HS-27A (cell line): ENCODE results near the gene CHCHD4.
"Not testable (repeated sequence)": the region's sequence is repeated elsewhere in the genome, so short reads cannot be mapped to it uniquely, and the experiment has no call there.

Source experiments
- DNase-seq: peaks from one replicate; pipeline ENCODE4 v3.0.0-alpha.2; 2012; ENCODE audit warnings: low read depth, missing footprints

The CHCHD4 gene

GRCh38 chr3:14119651-14120050 is 5.0 kb downstream of the CHCHD4 start:
- no peak for DNase-seq

GRCh38 chr3:14118400-14119381 is 6.0 kb downstream of the CHCHD4 start:
- DNase-seq, result no peak

DNA sequence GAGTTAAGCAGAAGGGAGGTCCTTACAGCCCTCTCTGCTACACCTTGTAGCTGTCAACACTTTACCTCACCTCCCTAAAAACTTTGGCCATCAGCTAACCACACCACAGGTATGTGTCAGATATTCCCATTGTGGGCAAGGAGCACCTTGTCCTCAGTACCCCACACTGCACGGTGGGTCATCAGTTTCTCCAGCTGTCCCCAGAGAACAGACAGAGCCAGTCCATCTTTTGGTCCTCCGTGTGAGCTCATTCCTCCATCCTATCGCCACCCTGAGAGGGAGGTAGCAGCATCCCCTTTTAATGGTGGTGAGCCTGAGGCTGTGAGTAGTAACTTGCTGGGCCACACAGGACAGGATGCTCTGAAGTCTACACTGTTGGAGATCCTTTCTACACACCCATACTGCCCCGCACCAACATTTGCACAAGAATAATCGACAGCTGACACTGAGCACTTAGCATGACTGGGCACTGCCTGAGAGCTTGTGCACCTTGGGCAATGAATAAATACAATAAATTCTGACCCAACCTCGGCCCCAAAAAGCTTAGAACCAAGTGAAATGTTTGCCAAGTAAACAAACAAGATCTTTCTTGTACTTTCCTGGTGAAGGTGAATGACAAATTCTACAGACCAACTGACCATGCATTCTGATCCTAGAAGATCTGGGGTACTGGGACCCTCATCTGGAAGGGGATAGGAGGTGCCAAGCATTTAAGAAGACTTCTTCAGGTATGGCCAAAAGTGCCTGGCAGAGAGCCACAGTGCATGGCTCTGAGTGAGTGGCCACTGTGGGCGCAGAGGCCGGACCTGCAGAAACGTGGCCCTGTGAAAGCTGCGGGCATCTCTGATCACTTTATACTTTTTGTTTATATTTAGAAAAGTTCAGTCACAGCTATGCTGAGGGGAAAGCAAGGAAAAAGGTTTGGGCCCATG is 6.9 kb downstream of the CHCHD4 start:
- DNase-seq, result no peak

- no peak for DNase-seq
Observed at GRCh38 chr3:14113965-14114635, 10.6 kb downstream of the CHCHD4 start.

GRCh38 chr3:14110699-14111098 is 14.0 kb downstream of the CHCHD4 start:
- no peak for DNase-seq

- not testable (repeated sequence) for DNase-seq
Observed at GRCh38 chr3:14109821-14110220, 14.8 kb downstream of the CHCHD4 start.

DNA sequence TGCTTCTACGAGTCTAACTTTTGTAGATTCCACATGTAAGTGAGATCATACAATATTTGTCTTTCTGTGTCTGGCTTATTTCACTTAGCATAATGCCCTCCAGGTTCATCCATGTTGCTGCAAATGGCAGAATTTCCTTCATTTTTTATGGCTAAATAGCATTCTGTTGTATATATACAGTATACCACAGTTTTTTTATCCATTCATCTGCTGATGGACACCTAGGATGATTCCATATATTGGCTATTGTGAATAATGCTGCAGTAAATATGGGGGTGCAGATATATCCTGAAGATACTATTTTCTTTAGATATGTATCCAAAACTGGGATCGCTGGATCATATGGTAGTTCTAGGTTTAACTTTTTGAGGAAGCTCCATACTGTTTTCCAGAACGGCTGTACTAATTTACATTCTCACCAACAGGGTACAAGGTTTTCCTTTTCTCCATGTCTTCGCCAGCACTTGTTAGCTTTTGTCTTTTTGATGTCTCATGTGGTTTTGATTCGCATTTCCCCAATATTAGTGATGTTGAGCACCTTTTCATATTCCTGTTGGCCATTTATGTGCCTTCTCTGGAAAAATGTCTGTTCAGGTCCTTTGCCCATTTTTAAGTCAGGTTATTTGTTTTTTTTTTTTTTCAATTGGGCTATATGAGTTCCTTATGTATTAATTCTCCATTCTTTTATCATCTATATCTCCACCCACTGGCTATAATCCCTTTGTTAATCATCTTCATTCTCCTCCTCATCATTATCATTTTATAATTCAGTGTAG is 26.9 kb downstream of the CHCHD4 start:
- no peak for DNase-seq

- DNase-seq, result no peak
Observed at GRCh38 chr3:14096742-14097141, 27.9 kb downstream of the CHCHD4 start.

- DNase-seq, result no peak
Observed at GRCh38 chr3:14093831-14094230, 30.8 kb downstream of the CHCHD4 start.

- no peak for DNase-seq
Observed at GRCh38 chr3:14092464-14092863, 32.2 kb downstream of the CHCHD4 start.

GRCh38 chr3:14091959-14092358 is 32.7 kb downstream of the CHCHD4 start:
- DNase-seq, result not testable (repeated sequence)

DNA sequence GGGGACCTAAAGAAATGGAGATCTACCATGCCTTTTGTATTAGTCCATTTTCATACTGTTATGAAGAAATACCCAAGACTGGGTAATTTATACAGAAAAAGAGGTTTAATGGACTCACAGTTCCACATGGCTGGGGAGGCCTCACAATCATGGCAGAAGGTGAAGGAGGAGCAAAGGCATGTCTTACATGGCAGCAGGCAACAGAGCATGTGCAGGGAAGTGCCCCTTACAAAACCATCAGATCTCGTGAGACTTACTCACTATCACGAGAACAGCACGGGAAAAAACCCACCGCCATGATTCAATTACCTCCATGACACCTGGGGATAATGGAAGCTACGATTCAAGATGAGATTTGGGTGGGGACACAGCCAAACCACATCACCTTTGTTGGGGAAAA is 37.2 kb downstream of the CHCHD4 start:
- not testable (repeated sequence) for DNase-seq

DNA sequence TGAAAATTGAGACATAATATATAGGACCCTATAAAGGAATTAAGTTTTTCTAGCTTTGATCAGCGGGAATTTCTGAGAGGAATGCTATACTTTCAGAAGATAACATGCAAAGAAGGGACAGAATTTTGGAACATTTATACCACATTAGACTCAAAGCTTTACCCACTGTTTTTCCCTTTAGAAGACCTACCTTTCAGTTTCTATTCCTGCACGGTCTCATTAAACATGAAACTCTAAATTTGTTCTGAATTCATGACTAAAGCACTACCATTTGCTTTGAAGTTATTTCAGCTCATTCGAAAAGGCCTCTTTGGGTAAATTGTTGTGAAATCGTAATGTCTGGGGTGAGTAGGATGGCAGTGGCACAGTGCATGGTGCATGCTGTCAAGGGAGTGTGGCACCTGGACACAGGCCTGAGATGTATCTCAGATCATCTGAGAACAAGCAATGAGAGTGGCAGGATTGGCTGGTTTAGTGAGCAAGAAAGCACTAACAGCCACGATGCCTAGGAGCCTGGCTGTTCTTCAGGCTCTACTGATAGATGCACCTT is 42.5 kb downstream of the CHCHD4 start:
- no peak for DNase-seq

DNA sequence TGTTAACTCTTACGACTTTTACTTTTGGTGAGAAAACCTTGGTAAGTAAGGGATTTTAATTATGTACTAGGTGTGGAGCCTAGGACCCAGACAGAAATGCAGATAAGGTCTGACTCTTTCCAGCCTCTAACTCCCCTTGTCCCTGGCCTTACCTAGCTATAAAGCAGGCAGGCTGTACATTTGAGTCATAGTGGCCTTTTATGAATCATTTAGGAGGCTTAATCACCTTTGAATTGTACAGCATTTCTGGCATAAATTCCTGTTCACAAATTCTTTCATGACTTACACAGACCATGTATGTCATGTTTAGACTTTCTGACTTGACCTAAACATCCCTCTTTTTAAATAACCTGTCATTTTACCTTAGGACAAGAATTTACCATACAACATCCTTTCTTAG is 47.4 kb downstream of the CHCHD4 start:
- DNase-seq, result no peak

DNA sequence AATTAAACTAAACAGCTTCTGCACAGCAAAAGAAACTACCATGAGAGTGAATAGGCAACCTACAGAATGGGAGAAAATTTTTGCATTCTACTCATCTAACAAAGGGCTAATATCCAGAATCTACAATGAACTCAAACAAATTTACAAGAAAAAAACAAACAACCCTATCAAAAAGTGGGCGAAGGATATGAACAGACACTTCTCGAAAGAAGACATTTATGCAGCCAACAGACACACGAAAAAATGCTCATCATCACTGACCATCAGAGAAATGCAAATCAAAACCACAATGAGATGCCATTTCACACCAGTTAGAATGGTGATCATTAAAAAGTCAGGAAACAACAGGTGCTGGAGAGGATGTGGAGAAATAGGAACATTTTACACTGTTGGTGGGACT is 49.4 kb downstream of the CHCHD4 start:
- DNase-seq, result not testable (repeated sequence)

DNA sequence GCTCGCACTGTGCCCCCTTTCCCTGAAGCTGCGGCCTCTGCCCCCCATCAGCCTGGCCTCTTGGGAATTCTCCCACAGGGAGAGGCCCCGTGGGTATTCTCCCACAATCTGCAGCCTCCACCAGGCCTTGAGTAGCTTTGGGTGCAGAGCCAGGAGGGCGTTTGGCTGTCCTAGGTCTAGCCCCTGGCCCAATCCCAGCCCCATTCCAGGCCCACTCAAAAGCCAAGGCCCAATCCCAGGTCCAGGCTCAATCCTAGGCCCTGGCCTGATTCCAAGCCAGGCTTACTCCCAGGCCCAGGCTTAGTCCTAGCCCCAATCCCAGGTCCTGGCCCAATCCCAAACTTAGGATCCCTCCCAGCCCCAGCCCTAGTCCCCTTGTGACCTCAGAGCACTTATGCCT is 59.8 kb downstream of the CHCHD4 start:
- no peak for DNase-seq

GRCh38 chr3:14063152-14063551 is 61.5 kb downstream of the CHCHD4 start:
- DNase-seq, result no peak
